SK-N-SH (cell line): ENCODE measurements around the gene GFOD2.

ENCODE experiments used
- EP300 ChIP-seq, 2 experiments: IDR thresholded peaks; 2 replicates each; pipeline versions ENCODE4 v1.4.0 to v1.6.1; 2012; ENCODE audit warnings: borderline replicate concordance in 1 of 2, low read depth in 1 of 2, low read length in 1 of 2
- RXRA ChIP-seq: IDR thresholded peaks from 2 replicates; pipeline ENCODE4 v1.4.0; 2012; ENCODE audit warnings: low read depth, mild to moderate bottlenecking, borderline replicate concordance

- no peak for TF ChIP-seq EP300 (IDR thresholded peaks at IDR 0.05; ENCODE audit: borderline replicate concordance in 1 of 2, low read depth in 1 of 2, low read length in 1 of 2)
- TF ChIP-seq RXRA: no peak
These were observed 42.2 kb downstream of the GFOD2 start for GRCh38 chr16:67676939-67677338.
